Endodermal cell (in vitro differentiated cells): ENCODE results near the gene AOPEP. TPM values are rescaled to one million over a fixed set of nuclear protein-coding genes. Genes with fewer than 3 reads are reported as not detected.

Experiments used
- DNase-seq: peaks from one replicate; pipeline ENCODE4 v3.0.0-alpha.2; 2017
- H3K27ac ChIP-seq: 2 replicates; pipeline ENCODE4 v1.5.1; 2013; ENCODE audit warnings: mild to moderate bottlenecking, low read depth, low read length, moderate library complexity
- H3K27me3 ChIP-seq: 2 replicates; pipeline ENCODE4 v1.6.1; 2013; ENCODE audit warnings: mild to moderate bottlenecking, low read length, moderate library complexity; ENCODE audit not compliant: insufficient read depth, control insufficient read depth, poor library complexity, severe bottlenecking
- H3K36me3 ChIP-seq: 2 replicates; pipeline ENCODE4 v1.7.0; 2013; ENCODE audit warnings: mild to moderate bottlenecking, low read length, moderate library complexity; ENCODE audit not compliant: control insufficient read depth, insufficient read depth
- H3K4me1 ChIP-seq: one replicate; pipeline ENCODE4 v1.7.0; 2013; ENCODE audit warnings: low read length; ENCODE audit not compliant: control insufficient read depth, insufficient read depth
- H3K4me3 ChIP-seq: 2 replicates; pipeline ENCODE4 v1.5.1; 2013; ENCODE audit warnings: mild to moderate bottlenecking, low read length, moderate library complexity
- H3K9ac ChIP-seq: 2 replicates; pipeline ENCODE4 v1.6.1; 2013; ENCODE audit warnings: mild to moderate bottlenecking, low read length, moderate library complexity; ENCODE audit not compliant: poor library complexity, severe bottlenecking; ENCODE audit errors: extremely low read depth
- H3K9me3 ChIP-seq: 2 replicates; pipeline ENCODE4 v1.6.1; 2013; ENCODE audit warnings: mild to moderate bottlenecking, low read length, moderate library complexity; ENCODE audit not compliant: control insufficient read depth
- H3K27ac Mint-ChIP-seq: 2 replicates; pipeline ENCODE4 v1.8.0; 2020; ENCODE audit warnings: mixed read lengths
- H3K27me3 Mint-ChIP-seq: 2 replicates; pipeline ENCODE4 v1.8.0; 2021; ENCODE audit warnings: mild to moderate bottlenecking, mixed read lengths; ENCODE audit not compliant: insufficient read depth
- H3K36me3 Mint-ChIP-seq: 2 replicates; pipeline ENCODE4 v1.8.0; 2020; ENCODE audit warnings: low read depth, mixed read lengths
- H3K4me1 Mint-ChIP-seq: 2 replicates; pipeline ENCODE4 v1.8.0; 2020; ENCODE audit warnings: mixed read lengths
- H3K4me3 Mint-ChIP-seq: 2 replicates; pipeline ENCODE4 v1.8.0; 2020; ENCODE audit warnings: mild to moderate bottlenecking, moderate library complexity, mixed read lengths
- H3K9me3 Mint-ChIP-seq: 2 replicates; pipeline ENCODE4 v1.8.0; 2020; ENCODE audit warnings: mild to moderate bottlenecking, mixed read lengths
- WGBS, 2 experiments: methylation state at CpG; one replicate each; pipeline versions ENCODE4 v1.1.5 to v1.1.7; 2013; ENCODE audit warnings: missing lambda C conversion rate in 2 of 2, mixed read lengths in 1 of 2; ENCODE audit not compliant: insufficient coverage in 1 of 2, insufficient read length in 1 of 2; 5-methylcytosine and 5-hydroxymethylcytosine counted together
- total RNA-seq, 2 donors: library from RNA; stranded (reverse); fragmentation: NEBNext Ultra II Directional in 1 of 2; extraction: Animal tissue kit (Norgen Biotek cat#: 25700) in 1 of 2; gene quantifications; 2 replicates in 1 of 2; 3 replicates in 1 of 2; pipeline ENCODE4 v1.2.1, GENCODE V29; 2021
- TF ChIP-seq, protein P1 (sequence below): fragments of 200-600 bp; sonication (generic); conservative IDR thresholded peaks from 2 replicates; pipeline ENCODE4 v1.5.0; 2021; ENCODE audit warnings: antibody characterized with exemption, mild to moderate bottlenecking

AOPEP gene
- total RNA-seq, 2 donors from 2014 or later, result 23.4 to 33.7 TPM

DNA sequence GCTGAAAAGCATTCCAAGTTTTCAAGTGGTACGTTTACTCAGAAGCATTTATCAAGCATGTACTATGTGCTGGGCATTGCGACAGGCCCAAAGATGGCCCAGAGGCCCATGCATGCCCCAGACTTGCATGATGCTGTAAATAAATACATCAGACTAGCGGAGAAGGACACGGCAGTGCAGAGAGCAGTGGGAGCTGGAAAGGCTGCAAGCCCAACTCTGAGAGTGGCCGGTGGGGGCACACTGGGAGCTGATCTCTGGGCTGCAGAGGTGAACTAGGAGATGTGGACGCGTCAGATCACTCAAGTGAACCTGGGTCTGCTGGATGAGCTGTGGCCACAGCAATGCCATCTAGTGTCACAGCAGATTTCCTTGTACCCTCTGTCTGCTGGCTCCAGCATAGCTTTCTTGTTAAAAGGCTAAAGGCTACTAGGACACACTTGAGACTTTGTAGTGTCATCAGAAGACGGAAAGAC lies 344.1 kb downstream of the AOPEP start:
- no peaks in the 10 kb centered on the region for H3K9me3 ChIP-seq
- H3K36me3 ChIP-seq, result peaks cover 23% of the 10 kb centered on the region
- Mint-ChIP-seq H3K9me3 (no peaks in the 10 kb centered on the region), H3K4me1 (no peaks in the 10 kb centered on the region), H3K27me3 (no peaks in the 10 kb centered on the region), H3K27ac (no peak overlapping the region), H3K4me3 (no peak overlapping the region), H3K36me3 (peaks cover 27% of the 10 kb centered on the region)
- no peak overlapping the region for H3K9ac ChIP-seq
- TF ChIP-seq, protein P1, sequence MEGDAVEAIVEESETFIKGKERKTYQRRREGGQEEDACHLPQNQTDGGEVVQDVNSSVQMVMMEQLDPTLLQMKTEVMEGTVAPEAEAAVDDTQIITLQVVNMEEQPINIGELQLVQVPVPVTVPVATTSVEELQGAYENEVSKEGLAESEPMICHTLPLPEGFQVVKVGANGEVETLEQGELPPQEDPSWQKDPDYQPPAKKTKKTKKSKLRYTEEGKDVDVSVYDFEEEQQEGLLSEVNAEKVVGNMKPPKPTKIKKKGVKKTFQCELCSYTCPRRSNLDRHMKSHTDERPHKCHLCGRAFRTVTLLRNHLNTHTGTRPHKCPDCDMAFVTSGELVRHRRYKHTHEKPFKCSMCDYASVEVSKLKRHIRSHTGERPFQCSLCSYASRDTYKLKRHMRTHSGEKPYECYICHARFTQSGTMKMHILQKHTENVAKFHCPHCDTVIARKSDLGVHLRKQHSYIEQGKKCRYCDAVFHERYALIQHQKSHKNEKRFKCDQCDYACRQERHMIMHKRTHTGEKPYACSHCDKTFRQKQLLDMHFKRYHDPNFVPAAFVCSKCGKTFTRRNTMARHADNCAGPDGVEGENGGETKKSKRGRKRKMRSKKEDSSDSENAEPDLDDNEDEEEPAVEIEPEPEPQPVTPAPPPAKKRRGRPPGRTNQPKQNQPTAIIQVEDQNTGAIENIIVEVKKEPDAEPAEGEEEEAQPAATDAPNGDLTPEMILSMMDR, result peak; percentile 40
- H3K27ac ChIP-seq, result no peak overlapping the region
- H3K27me3 ChIP-seq, result no peaks in the 10 kb centered on the region
- DNase-seq, result peak; percentile 64
- WGBS, 2 experiments, result 81 to 92% methylated on average over 7 to 8 of the region's 8 CpGs
- no peak overlapping the region for H3K4me3 ChIP-seq
- H3K4me1 ChIP-seq, result no peaks in the 10 kb centered on the region

GRCh38 chr9:95071450-95071849 lies 345.0 kb downstream of the AOPEP start:
- H3K4me1 ChIP-seq, result no peaks in the 10 kb centered on the region
- 92 to 96% methylated on average over 5 of the region's 5 CpGs for WGBS, 2 experiments
- peaks cover 27% of the 10 kb centered on the region for H3K36me3 Mint-ChIP-seq

GRCh38 chr9:95071925-95072324 lies 345.4 kb downstream of the AOPEP start:
- H3K36me3 ChIP-seq, result peaks cover 20% of the 10 kb centered on the region
- no peak overlapping the region for H3K9ac ChIP-seq
- 94 to 100% methylated on average over 2 to 5 of the region's 5 CpGs for WGBS, 2 experiments
- TF ChIP-seq, protein P1, result no peak
- no peaks in the 10 kb centered on the region for H3K9me3 ChIP-seq
- H3K27ac Mint-ChIP-seq, result no peak overlapping the region
- peaks cover 27% of the 10 kb centered on the region for H3K36me3 Mint-ChIP-seq
- no peaks in the 10 kb centered on the region for H3K27me3 Mint-ChIP-seq
- no peak overlapping the region for H3K27ac ChIP-seq
- H3K4me1 Mint-ChIP-seq, result peaks cover 5% of the 10 kb centered on the region
- no peaks in the 10 kb centered on the region for H3K27me3 ChIP-seq
- H3K4me3 Mint-ChIP-seq, result no peak overlapping the region
- peaks cover 2% of the 10 kb centered on the region for H3K4me1 ChIP-seq
- no peaks in the 10 kb centered on the region for H3K9me3 Mint-ChIP-seq
- no peak overlapping the region for H3K4me3 ChIP-seq
- no peak for DNase-seq

More at GRCh38 chr9:95071450-95071849, 345.0 kb downstream of the AOPEP start:
- TF ChIP-seq, protein P1, result no peak
- H3K9me3 ChIP-seq, result no peaks in the 10 kb centered on the region
- H3K4me3 ChIP-seq, result no peak overlapping the region
- DNase-seq, result no peak
- H3K27ac Mint-ChIP-seq, result no peak overlapping the region
- no peaks in the 10 kb centered on the region for H3K27me3 Mint-ChIP-seq
- H3K27me3 ChIP-seq, result no peaks in the 10 kb centered on the region
- H3K36me3 ChIP-seq, result peaks cover 23% of the 10 kb centered on the region
- H3K27ac ChIP-seq, result no peak overlapping the region
- H3K4me3 Mint-ChIP-seq, result no peak overlapping the region
- no peak overlapping the region for H3K9ac ChIP-seq
- peaks cover under 1% of the 10 kb centered on the region for H3K4me1 Mint-ChIP-seq
- H3K9me3 Mint-ChIP-seq, result no peaks in the 10 kb centered on the region
